NCI-H748 (cell line): ENCODE measurements around the gene TXLNB.
"Not testable (repeated sequence)": the region's sequence is repeated elsewhere in the genome, so short reads cannot be mapped to it uniquely, and the experiment has no call there.

Experiments
- DNase-seq: peaks from one replicate; lab custom pipeline; 2025; ENCODE audit not compliant: unreplicated experiment; lab: John Stamatoyannopoulos, UW

Gene TXLNB

DNA sequence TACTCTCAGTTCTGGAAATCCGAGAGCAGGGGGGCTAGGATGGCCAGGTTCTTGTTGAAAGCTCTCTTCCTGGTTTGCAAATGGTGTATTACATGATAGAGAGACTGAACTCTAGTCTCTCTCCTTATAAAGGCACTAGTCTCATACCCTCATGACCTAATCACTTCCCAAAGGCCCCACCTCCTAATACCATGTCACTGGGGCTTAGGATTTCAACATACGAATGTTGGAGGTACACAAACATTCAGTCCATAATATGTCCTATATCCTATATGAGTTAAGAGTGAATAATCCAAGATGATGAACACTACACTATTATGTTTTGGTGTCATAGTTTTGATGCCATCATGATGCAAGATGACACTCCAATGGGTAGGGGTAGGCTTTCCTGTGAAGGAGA lies 20.0 kb upstream of the TXLNB start:
- no peak for DNase-seq

DNA sequence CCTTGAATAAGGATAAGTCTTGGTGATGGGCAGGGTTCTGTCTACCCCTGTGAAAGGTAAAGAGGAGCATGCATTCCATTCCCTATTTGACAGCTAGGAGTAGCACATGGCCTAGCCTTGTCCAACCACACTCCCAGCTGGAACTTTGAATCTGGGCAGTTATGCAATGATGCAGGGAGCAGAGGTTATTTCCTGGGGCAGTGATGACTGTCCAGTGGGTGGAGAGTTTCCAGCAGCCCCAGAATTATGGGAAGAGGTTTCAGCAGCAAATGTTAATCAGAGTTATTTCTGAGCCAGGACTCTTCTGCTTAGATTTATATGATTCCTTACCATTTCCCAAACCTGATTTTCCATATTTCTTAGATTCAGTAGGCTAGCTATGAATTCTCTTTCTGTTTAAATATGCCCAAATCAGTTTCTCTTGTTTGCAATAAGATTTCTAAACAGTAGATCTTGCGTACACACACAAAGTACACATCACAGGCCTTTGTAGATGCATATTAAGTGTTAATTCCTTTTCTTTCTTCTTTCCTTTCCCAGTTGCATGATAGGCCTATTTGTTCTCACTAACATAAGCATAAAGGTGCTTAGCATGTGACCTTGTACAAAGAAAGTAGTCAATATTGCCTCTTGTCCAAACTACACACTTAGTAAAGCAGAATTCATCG lies 17.3 kb upstream of the TXLNB start:
- no peak for DNase-seq

DNA sequence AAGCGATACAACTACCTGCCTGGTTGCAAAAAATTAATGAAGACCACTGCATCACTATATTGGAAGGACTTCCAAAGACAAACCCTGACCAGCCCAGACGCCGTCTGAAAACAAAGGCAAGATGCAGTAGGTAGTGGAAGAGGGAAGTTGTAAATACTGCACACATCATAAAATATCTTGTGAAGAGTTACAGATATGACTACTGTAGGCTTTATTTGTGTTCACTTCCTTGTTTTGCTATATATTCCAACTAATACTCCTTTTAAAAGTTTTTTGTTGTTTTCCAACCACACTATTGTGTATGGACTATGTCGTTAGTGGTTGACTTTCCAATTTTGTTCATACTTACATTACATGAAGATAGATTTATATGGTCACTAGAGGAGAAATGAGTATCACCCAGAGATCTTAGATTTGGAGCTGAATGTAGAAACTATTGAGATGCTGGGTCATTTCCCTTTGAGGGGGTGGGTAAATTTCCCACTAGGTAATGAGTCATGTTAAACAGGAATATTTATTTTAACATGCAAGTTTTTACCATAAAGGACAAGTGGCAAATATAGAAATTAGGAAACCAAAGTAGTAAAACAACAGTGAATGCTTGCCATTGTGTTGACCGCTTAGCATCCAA lies 16.6 kb upstream of the TXLNB start:
- DNase-seq = no peak

DNA sequence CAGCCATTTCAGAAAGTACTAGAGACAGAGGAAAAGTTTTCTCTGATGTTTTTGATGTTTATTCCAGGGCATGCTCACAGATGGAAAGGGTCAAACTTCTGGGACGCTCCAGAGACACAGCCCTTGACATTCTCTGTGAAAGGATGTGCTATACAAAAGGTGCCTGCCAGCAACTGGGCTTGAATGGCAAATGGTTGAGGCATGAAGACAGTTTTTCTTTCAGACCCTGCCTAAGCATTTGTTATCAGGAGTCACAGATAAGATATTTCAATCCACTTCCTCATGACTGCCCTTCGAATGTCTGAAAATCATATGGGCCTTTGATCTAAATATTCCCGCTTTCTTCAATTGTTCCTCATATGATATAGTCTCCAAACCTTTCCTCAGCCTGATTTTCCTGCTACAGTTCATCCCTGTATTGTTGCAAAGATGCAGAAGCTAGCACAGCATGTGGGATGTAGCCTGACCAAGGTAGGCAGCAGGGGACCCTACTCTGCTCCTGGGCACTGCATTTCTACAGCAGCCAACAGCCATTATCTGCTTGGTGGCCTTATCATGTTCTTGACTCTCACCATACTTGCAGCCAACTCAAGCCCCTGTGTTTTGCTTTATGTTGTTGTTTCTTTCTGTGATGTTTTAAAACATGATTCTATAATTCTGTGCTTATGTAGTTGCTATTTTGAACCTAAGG lies 14.6 kb upstream of the TXLNB start:
- no peak for DNase-seq

DNA sequence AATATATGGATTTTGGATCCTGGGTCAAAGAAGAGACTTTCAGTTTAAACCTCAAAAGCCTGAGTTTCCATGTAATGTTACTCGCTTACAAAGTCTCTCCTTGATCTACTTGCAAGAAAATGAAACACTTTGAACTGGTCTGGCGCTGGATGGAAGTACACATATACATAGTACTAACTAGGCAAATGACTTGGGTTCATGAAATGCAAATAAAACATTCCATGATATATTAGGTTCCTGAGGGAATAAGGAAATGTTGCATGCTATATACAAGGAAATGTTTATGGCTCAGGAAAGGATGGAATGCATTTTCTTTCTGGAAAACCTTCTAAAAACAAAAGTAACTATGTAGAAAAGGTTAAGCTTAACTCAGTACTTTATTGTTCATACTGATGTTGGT lies 11.4 kb upstream of the TXLNB start:
- no peak for DNase-seq

DNA sequence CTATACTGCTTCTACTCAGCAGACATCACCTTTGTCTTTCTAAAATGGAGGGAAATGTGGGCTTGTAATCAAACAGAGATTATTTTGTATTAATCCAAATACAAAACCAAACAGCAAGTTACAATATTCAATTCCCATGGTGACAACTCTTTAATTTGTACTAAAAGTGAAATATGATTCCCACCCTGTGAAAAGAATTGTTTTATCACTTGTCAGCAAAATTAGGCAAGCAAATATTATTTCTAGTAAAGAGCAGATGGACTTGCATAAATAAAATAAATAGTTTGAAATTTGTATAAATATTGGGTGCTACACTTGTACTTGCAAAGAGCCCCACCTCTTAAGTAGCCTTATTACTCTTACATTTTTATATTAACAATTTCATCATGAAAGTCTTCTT lies 6.1 kb upstream of the TXLNB start:
- no peak for DNase-seq

DNA sequence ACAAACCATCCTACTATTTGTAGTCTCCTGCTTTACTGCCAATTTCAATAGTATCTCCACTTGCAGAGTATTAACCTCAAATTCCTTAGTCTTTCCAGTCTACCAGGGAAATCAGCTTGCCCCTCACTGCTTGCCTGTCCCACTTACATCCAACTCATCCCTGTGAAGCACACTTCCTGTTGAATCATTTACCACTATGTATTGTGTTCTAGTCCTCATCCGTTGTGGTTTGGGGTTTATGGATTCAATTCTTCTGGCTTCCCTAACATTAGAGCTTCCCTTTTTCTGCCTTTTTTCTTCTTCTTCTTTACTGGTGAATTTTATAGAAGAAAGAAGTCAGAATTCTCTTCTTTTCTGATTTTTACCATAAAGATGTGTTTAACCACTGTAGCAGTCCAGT lies 5.1 kb upstream of the TXLNB start:
- DNase-seq = no peak

DNA sequence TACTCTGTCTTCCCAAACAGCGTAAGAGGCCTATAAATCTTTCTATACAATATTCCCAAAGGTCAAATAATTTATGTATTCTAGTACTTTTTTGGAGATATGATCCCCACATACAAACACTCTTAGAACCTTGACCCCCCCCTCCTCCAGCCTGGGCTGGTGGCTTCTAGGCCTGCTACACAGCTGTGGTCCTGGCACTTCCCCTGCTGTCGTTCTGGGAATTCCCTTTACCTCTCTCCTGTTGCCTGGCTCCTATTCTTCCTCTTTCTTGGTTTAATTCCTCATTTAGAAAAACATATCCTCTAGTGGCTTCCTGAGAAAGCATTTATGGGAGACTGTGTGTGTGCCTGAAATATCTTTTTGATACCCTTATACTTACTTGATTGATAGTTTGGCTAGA lies 4.1 kb upstream of the TXLNB start:
- DNase-seq = no peak

DNA sequence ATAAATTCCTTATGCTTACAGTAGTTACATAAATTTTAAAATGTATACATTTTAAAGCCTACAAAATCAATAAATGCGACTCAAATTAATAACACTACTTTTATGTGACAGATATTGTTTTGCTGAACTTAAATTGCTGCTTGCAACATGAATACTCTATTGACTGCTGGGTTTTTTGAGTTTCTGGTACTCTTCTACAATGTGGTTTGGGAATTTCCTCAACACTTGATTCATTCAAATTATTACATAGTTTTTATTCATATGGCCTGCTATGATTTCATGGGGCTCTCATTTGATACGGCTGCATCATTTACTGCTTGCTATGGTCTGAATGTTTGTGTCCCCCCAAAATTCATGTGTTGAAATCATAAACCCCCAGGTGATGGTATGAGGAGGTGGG lies 2.3 kb upstream of the TXLNB start:
- DNase-seq = no peak

DNA sequence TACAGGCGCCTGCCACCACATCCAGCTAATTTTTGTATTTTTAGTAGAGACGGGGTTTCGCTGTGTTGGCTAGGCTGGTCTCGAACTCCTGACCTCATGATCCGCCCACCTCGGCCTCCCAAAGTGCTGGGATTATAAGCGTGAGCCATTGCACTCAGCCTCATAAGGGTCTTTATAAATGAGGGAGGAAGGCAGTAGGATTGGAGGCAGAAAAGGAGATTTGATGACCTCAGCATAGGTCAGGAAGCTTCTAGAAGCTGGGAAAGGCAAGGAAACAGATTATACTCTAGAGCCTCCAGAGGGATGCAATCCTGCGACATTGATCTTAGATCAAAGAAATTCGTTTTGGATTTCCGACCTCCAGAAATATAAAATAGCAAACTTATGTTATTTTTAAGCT lies 1.4 kb upstream of the TXLNB start:
- not testable (repeated sequence) for DNase-seq

DNA sequence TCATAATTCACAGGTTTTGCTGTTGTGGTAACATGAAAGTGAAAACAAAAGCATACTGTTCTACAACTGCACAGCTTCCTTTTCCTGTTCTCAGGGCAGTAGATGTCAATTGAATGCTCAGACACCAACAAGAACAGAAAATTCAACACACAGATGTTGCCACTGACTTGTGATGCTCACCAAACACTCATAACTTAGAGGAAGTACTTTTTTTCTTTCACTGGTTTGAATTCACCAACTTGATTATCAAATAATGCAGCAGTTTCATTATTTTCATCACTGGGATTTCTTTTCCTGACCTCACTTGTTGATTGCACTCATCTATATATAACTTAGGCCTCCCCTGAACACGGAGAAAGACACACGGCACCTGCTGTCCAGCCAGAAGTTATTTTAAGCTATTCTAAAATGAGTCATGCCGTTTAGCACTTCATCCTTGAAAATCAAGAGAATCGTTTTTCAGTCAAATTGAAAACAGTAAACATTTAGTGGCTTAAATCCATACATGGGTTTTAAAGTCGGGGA lies 949 bp downstream of the TXLNB start:
- no peak for DNase-seq

DNA sequence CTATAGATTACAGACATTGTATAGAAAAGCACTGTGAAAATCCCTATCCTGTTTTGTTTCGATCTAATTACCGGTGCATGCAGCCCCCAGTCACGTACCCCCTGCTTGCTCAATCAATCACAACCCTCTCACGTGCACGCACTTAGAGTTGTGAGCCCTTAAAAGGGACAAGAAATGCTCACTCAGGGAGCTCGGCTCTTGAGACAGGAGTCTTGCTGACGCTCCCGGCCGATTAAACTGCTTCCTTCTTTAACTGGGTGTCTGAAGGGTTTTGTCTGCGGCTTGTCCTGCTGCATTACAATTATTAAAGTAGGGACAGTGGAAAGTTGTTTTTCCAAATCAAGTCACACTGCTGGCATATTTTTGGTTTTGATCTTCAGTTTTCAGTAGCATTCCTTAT lies 2.6 kb downstream of the TXLNB start:
- DNase-seq = no peak

DNA sequence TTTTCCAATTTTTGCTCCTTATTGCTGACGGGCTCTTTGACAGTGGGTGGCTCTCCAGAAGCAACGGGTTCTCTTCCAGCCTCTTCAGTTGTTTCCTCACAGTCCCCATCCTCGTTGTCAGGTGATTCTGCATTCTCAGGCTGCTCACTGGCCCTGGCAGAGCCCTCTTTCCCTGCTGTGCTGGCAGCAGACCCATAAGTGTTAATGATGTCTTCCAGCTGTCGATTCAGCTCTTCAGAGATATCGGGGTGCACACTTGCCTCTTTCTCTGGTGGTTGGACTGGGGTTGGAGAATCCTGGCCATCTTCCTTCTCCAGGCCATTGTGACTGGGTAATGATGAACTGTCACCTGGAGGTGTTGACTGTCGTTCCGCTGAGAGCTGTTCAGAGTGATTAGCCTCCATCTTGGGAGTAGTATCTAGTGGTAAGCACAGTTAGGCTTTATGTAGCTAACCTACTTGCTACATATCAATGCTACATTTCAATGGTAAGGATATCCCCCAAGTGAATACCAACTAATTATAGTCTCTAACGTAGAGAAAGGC lies 3.2 kb downstream of the TXLNB start:
- no peak for DNase-seq

DNA sequence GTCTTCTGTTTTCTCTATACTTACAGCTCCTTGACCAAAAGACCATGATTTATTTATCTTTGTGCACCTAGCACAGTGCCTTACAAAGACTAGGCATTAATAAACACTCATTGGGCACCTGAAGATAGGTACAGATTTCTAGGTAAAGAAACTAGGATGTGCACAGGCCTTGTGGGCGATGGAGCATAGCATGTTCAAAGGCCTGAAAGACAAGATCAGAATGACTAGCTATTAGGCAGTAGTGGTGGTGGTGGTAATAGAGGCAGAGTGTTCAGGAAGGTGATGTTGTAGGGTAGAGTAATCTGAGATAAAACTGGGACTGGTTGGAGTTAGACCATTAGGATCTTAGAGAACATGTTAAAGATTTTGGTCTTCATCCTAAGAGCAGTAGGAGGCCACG lies 3.9 kb downstream of the TXLNB start:
- DNase-seq = no peak

DNA sequence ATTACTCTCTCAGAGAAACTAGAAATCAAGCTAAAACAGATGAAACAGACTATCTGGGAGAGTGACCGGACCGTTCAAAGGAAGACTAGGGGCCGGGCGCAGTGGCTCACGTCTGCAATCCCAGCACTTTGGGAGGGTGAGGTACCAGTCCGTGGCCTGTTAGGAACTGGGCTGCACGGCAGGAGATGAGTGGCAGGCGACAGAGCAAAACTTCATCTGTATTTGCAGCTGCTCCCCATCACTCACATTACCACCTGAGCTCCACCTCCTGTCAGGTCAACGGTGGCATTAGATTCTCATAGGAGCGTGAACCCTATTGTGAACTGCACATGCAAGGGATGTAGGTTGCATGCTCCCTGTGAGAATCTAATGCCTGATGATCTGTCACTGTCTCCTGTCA lies 5.4 kb downstream of the TXLNB start:
- not testable (repeated sequence) for DNase-seq

DNA sequence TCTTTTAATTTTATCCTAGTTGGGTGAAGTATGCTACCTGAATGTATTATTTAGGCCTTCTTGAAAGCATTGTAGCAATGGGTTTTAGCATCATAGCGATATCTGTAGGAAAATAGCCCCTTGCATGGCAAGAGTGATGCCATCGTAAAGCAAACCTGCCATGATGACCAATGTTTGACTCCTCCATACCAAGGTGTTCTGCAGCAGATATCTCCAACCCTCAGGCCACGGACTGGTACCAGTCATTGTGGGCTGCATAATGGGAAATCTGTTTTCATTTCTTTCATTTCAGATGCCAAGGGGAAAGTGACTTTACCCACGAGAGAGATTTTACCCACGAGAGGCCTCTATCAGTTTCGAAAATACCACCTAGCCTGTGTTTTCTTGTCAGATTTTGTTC lies 6.2 kb downstream of the TXLNB start:
- no peak for DNase-seq

DNA sequence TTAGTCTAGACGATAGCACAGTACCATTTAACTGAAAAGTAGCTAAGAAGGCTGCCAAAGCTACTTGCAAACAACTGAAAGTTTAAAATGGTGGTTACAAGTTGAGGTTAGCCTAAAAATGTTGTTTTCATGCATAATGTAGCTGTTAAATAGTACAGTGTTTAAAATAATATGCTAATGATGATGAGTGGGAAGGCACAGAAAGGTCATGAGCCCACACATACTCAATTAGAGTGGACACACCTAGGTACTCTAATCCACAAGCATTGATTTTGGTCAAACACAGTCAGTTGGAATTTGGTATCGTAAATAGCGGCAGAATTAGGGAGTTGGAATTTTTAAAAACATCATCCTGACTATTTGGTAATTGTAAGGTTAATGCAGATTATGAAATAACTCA lies 7.0 kb downstream of the TXLNB start:
- no peak for DNase-seq

DNA sequence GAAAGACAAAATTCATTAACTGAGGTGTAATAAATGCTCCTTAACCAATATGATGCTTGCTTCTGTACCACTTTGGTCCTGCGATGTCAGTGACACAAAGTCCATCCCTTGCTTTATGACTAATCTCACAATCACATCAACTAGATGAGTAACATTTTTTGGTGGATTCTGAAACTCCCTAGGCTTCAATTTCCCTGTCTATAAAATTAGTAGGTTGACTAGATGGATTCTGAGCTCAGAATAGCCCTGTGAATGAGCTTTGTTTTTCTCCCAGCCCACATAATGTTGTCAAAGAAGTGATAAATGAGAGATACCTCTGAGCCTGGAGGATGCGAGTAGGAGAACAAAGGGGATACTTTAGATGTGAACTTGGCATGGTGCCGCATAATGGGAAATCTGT lies 9.1 kb downstream of the TXLNB start:
- no peak for DNase-seq

DNA sequence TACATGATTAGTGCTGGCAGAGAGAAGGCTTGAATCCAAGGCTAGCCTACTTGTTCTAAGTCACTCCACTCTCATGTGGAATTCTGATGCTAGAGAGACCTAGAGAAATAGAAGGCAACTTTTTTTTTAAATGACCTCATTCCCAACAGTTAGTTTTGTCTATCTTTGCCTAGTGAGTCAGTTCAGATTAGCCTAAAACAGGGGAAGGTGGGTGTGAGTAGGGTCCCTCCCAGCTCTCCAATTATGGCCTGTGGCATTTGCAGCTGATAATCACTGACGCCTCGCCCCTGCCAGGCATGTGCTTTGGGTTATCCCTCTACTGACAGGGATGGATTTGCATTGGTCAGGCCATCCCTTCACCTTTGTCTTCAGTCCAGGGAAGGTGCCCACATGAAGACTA lies 13.6 kb downstream of the TXLNB start:
- no peak for DNase-seq

DNA sequence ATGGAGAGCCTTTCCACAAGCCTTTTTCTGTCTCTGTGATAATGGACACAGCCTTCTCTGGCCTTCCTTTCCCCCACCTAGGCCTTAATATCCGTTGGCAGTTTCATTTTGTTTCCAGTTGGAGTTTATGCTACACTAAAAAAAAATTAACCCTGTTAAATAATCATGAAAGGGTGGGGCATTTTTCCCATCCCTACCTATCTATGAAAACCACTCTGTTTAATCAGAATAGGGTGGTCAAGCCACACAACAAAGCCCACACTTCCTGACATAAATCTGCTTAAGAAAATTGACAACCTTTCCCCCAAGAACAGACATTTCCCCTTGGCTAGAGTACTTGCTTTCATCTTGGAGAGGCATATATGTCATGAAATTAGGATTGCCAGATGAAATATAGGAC lies 14.2 kb downstream of the TXLNB start:
- no peak for DNase-seq

DNA sequence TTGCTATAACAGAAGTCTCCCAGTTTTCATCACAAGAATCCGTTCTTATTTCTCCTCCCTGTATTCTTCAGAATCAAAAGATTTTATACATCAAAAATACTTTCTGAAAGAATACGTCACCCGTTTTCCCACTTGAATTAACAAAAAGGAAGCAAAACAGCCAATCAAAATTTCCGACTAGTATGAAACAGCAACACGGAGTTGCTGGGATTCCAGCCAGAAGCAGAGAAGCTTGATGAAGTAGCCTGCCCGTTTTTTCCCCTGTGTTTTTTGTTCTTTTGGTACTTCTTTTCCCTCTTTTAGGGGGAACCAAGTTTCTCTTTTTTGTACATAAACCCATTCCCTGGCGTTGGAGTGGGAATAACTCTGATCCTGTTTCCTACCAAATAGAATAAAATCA lies 14.6 kb downstream of the TXLNB start:
- DNase-seq = no peak
